Thymus (tissue), 11 donors: Measurements from ENCODE around the gene ARHGEF26. TPM values are rescaled to one million over a fixed set of nuclear protein-coding genes. Genes with fewer than 3 reads are reported as not detected.

Source experiments
- DNase-seq, 9 donors: peaks; one replicate each; pipeline ENCODE4 v3.0.0-alpha.2; 2013; ENCODE audit warnings: low spot score in 9 of 9, low read depth in 6 of 9, missing footprints in 1 of 9
- H3K27ac ChIP-seq, 2 donors: one replicate each; pipeline ENCODE4 v1.5.1; 2013; ENCODE audit warnings: control low read depth in 1 of 2, low read depth in 1 of 2, low read length in 1 of 2, mild to moderate bottlenecking in 1 of 2, moderate library complexity in 1 of 2
- H3K27me3 ChIP-seq, 2 donors: one replicate each; pipeline ENCODE4 v1.5.1; 2013; ENCODE audit warnings: low read length in 1 of 2; ENCODE audit not compliant: control insufficient read depth in 2 of 2, insufficient read depth in 1 of 2
- H3K36me3 ChIP-seq, 2 donors: one replicate each; pipeline ENCODE4 v1.5.1; 2013; ENCODE audit warnings: low read length in 1 of 2, mild to moderate bottlenecking in 1 of 2, moderate library complexity in 1 of 2; ENCODE audit not compliant: control insufficient read depth in 2 of 2, insufficient read depth in 2 of 2
- H3K4me1 ChIP-seq, 2 donors: one replicate each; pipeline ENCODE4 v1.5.1; 2013; ENCODE audit warnings: low read length in 2 of 2; ENCODE audit not compliant: control insufficient read depth in 2 of 2, insufficient read depth in 2 of 2
- H3K4me3 ChIP-seq, 2 donors: one replicate each; pipeline ENCODE4 v1.5.1; 2013; ENCODE audit warnings: low read length in 2 of 2, control low read depth in 1 of 2, mild to moderate bottlenecking in 1 of 2
- H3K9me3 ChIP-seq, 2 donors: one replicate each; pipeline ENCODE4 v1.5.1; 2013; ENCODE audit warnings: low read length in 1 of 2, mild to moderate bottlenecking in 1 of 2; ENCODE audit not compliant: control insufficient read depth in 2 of 2, insufficient read depth in 1 of 2
- WGBS: extraction: QIAGEN DNeasy Blood & Tissue Kit; methylation state at CpG from one replicate; pipeline ENCODE4 v1.1.7; 2013; 5-methylcytosine and 5-hydroxymethylcytosine counted together
- polyA plus RNA-seq: library from polyadenylated mRNA; stranded (reverse); fragments of 200-250 nt; gene quantifications from one replicate; pipeline ENCODE4 v1.2.3, GENCODE V29; 2013
- total RNA-seq: library from RNA; stranded (reverse); fragments of 120-200 nt; gene quantifications from one replicate; pipeline ENCODE4 v1.2.4, GENCODE V29; 2013
- donor health status: healthy.

ARHGEF26 gene
- total and polyA plus RNA-seq, 2 donors, result 1.3 to 3.5 TPM

DNA sequence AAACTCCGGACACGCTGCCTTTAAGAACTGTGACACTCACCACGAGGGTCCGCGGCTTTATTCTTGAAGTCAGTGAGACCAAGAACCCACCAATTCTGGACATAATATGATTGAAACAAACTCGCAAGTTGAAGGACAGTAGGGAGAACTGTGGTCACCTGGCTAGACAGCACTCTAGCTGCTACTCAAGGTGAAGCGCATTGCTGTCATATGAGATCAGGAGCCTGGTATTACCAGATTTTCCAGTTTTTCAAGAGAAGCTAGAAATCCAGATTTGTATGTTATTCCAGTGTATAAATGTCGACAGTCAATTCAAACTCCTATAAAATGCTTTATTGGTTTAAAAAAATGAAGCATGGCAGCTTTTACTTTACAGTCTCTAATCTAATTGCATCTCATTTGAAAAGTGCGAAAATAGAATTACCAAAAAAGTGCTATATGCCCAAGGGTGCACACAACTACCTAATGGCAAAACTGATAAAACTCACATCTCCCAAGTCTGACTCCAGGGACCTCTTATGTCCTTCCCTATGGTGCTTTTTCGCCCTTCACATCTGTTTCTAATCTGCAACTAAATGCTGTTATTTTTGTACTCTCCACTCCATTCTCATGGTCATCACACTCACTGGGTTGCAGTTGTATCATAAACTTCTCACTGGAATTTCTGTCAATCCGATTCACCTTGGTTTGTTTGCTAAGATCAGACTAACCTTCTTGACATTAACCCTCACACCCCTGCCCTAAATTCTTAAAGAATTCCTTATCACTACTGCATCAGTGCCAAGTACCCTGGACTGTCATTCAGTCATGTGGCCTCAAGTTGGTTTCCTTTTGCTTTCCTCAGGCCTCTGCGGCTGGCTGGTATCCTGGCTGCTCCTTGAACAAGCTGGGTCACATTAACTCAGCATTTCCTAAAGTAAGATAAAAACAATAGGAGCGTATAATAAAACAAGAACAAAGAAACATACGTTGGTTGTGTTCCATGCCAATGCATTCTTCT lies 31.5 kb upstream of the ARHGEF26 start:
- H3K27ac ChIP-seq, result no peak overlapping the region
- H3K27me3 ChIP-seq, result no peaks in the 10 kb centered on the region
- H3K36me3 ChIP-seq, result no peaks in the 10 kb centered on the region
- H3K9me3 ChIP-seq, result peaks cover 0 to 6% of the 10 kb centered on the region in 2 donors
- WGBS, result 70% methylated on average over 14 of the region's 14 CpGs
- DNase-seq, result no peak
- no peaks in the 10 kb centered on the region for H3K4me1 ChIP-seq
- H3K4me3 ChIP-seq, result no peak overlapping the region

DNA sequence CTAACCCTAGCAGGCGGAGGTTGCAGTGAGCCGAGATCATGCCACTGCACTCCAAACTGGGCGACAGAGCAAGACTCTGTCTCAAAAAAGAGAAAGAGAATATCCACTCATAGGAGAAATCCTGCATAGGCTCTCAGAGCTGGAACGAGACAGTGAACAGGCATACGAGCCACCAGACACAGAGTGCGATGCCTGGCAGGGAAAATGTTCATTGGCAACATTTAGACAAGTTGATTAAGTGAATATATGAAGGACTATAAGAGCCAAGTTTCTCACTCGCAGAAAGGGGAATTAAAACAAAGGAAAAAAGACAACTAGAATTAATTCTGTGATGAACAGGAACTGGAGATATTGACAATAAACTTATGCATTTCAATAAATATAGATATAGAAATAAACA lies 27.1 kb upstream of the ARHGEF26 start:
- Histone ChIP-seq H3K27ac (no peak overlapping the region), H3K4me1 (no peaks in the 10 kb centered on the region), H3K27me3 (no peaks in the 10 kb centered on the region), H3K9me3 (no peaks in the 10 kb centered on the region), H3K4me3 (no peak overlapping the region), H3K36me3 (no peaks in the 10 kb centered on the region)
- 99% methylated on average over 7 of the region's 7 CpGs for WGBS
- no peak for DNase-seq

DNA sequence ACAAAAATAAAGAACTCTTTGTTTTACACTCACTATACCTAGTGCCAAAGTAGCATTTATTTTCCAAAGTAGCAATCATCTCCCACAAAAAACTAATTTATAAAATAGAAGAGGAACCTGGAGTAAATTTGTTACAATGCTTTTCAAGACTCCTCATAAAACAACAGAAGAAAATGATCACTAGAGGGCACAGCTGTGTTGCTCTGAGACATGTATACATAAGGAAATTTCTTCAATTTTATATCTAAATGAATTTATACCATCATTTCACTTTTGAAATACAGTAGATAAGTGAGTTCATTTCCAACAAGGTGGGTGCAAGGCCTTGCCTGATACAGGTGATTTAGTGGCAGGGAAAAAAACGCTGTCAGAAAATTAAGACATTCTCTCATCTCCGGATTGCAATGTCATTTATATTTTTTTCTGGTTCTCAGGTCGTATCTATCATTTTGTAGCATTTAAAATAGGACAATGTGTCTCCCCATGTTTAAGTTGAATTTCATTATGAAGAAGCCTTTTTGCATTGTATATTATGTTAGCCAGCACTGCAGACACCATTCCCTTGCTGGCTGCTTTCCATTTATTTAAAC lies 25.3 kb upstream of the ARHGEF26 start:
- no peak overlapping the region for H3K4me3 ChIP-seq
- H3K27me3 ChIP-seq, result no peaks in the 10 kb centered on the region
- H3K36me3 ChIP-seq, result no peaks in the 10 kb centered on the region
- no peaks in the 10 kb centered on the region for H3K4me1 ChIP-seq
- no peak for DNase-seq
- WGBS, result 95% methylated on average over 3 of the region's 3 CpGs
- no peaks in the 10 kb centered on the region for H3K9me3 ChIP-seq
- H3K27ac ChIP-seq, result no peak overlapping the region

DNA sequence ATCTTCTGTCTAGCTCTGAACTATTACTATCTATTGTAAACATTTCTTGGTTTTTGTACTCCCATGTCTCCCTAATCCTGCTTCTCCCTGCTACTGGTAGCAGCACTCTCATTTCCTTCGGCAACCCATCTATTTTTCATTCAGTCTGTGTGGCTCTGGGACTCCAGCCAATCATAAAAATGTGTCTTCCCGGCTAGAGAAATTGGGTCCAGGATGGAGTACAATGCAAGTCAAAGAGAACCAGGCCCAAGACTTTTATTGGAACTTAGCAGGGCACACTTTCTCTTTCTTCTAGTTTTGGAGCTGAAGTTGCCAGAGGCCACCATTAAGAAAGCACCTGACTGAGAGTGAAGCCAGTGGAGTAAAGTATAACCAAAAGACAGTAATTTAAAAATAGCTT lies 22.8 kb upstream of the ARHGEF26 start:
- no peaks in the 10 kb centered on the region for H3K9me3 ChIP-seq
- H3K27me3 ChIP-seq, result no peaks in the 10 kb centered on the region
- DNase-seq, result no peak
- no peaks in the 10 kb centered on the region for H3K36me3 ChIP-seq
- H3K4me3 ChIP-seq, result no peak overlapping the region
- no peak overlapping the region for H3K27ac ChIP-seq
- no peaks in the 10 kb centered on the region for H3K4me1 ChIP-seq
- 97% methylated on average over 2 of the region's 2 CpGs for WGBS

DNA sequence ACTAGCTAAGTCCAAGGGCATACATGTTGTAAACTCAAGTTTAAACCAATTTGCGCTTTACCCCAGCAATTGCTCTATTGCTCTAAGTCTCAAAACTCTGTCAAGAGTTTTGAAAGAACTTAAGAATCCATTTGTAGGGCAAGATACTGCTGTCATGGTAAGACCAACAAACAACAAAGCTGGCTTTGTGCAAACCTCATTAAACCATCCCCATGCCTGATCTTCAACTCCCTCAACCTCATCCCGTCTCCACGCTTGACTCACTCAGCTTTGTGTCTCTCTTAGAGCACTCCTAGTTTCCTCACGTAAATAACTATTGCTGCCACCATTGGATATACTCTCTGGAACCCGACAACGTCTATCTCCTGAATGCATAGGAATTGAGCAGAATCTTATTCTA lies 20.6 kb upstream of the ARHGEF26 start:
- no peak overlapping the region for H3K4me3 ChIP-seq
- WGBS, result 96% methylated on average over 6 of the region's 6 CpGs
- no peaks in the 10 kb centered on the region for H3K9me3 ChIP-seq
- H3K27me3 ChIP-seq, result no peaks in the 10 kb centered on the region
- H3K36me3 ChIP-seq, result no peaks in the 10 kb centered on the region
- DNase-seq, result no peak
- H3K27ac ChIP-seq, result no peak overlapping the region
- H3K4me1 ChIP-seq, result no peaks in the 10 kb centered on the region

DNA sequence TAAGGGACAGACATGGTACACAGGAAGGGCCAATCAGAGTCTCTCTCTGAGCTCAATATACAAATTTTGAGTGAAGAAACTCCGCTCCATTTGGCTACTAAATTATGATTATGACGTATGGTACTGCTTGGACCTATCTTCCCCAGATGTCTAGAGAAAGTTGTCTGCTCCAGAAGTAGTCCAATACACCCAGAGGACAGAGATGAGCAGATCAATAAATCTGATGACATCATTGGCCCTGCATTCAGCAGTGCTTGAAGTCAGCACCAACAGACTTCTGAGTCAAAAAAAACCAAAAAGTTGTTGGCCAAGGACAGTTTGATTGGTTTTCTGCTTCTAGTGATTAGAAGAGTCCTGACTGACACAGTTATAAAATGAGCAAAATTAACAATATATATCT lies 19.9 kb upstream of the ARHGEF26 start:
- Histone ChIP-seq H3K9me3 (no peaks in the 10 kb centered on the region), H3K36me3 (no peaks in the 10 kb centered on the region), H3K27ac (no peak overlapping the region), H3K4me3 (no peak overlapping the region), H3K4me1 (no peaks in the 10 kb centered on the region), H3K27me3 (no peaks in the 10 kb centered on the region)
- no peak for DNase-seq
- WGBS, result 98% methylated on average over 2 of the region's 2 CpGs

DNA sequence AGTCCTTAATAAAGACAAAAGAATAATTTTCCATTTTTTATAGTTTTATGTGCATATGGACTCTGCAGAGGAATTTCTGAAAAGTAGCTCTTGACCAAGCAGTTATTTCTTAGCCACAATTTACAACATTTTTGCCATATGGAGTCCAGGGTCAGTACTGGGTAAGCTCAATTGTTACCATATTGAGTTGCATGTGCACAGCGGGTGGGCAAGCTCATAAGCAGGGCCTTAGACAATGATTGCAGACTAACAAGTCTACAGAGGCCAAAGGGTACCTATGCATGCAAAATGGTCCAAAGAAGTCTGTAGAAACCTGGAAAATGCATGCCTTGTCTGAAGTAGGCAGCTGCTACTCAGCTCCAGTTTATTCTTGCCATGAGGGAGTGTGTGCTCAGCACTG lies 19.0 kb upstream of the ARHGEF26 start:
- H3K36me3 ChIP-seq, result no peaks in the 10 kb centered on the region
- WGBS, result 97% methylated on average over 1 of the region's 1 CpG
- H3K27ac ChIP-seq, result no peak overlapping the region
- no peaks in the 10 kb centered on the region for H3K4me1 ChIP-seq
- no peak for DNase-seq
- no peaks in the 10 kb centered on the region for H3K9me3 ChIP-seq
- H3K4me3 ChIP-seq, result no peak overlapping the region
- H3K27me3 ChIP-seq, result no peaks in the 10 kb centered on the region

DNA sequence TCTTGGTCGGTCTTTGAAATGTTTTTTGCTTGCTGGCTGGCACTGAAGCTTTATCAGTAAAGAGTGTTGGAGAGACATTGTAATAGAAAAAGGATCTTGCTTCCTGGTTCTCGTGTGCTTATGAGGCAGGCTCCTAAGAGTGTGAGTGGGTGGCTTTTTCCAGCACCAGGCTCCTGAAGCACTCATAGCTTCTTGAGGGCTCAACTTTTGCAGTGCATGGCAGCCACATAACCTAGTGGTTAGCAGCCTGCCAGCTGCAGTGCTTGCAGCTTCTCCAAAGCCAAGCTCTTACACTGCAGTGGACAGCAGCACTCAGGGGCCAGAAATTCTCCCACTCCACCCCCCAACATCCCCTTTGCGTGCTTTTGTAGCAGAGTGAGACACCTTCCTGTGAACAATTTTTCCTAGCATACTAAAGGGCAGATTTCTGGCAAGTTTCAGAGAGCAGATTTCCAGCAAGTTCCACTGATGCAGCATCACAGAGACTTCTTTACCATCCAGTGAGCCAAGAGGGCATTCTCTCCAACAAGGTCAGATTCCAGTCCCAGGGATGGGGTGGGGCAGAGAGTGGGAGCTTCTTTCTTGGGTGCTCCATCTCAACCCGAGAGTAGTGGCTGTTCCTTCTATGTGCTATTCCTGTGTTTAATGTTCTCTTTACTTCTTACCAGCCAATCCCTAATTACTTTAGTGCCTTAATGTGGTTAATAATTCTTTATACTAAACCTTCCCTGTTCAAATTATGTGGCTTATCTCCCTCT lies 15.8 kb upstream of the ARHGEF26 start:
- no peak overlapping the region for H3K27ac ChIP-seq
- no peak for DNase-seq
- 93% methylated on average over 4 of the region's 4 CpGs for WGBS
- H3K36me3 ChIP-seq, result no peaks in the 10 kb centered on the region
- H3K9me3 ChIP-seq, result no peaks in the 10 kb centered on the region
- no peaks in the 10 kb centered on the region for H3K4me1 ChIP-seq
- no peaks in the 10 kb centered on the region for H3K27me3 ChIP-seq
- no peak overlapping the region for H3K4me3 ChIP-seq
